Stimulated activated naive CD8-positive, alpha-beta T cell treated with anti-CD3 and anti-CD28 coated beads, Interleukin-15, Interleukin-2, amounts not matched to agents 100 U/mL and 50 U/mL, for 24 hours (primary cell): ENCODE measurements around the gene PTMS.
A peak's percentile ranks its signal among the peaks of the same experiment; 100 is the strongest.

Experiments used
- ATAC-seq: fragments of 150-1000 bp; cut with Tn5 transposase; one replicate; pipeline ENCODE4 v1.10.0; 2021
- DNase-seq: peaks from one replicate; pipeline ENCODE4 v3.0.0; 2021

Gene PTMS

GRCh38 chr12:6752167-6752920, 13.8 kb upstream of the PTMS start:
- ATAC-seq: peak; percentile 0
- DNase-seq: peak; percentile 53

DNA sequence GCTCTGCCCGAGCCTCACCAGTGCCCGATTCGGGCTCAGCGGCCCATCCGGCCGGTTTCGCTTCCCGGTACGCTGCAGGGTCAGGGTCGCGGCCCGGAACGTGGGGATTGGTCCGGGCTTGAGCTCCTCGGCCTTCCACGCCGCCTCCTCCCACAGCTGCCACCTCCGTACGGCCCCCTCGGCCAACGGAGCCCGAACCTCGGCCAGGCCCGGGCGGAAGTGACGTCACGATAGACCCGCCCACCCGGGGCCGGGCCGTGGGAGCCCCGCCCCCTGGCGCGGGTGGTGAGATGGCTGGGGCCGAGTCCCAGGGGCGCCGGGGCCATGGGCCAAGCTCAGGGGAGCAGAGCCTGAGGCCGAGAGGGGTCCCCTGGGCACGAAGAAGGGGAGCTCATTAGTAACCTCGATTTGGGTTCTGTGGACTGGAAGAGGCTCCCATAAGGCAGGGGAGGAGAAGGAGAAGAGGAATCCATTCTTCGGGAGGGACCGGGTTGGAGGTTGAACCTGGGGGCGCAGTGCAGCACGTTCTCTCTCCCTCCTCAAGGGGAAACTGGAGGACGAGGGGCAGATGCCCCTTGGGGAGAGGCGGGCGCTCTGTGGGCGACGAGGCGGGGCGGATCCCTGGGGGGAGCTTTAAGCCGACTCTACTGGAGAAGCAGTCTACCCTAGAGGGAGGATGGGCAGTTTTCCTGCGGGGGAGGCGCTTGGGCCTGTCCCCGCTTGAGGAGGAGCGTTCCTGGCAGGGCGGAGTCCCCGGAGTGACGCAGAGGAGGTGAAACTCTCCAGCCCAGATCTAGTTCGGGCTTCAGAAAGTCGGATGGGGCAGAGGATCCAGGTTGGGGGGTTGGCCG, 13.0 kb upstream of the PTMS start, which contains the start of gene MLF2:
Gene MLF2, minus strand, starts transcription at position 221 of the 851 bp plus-strand sequence. CDS start 807 bp downstream, outside the sequence.
- DNase-seq (peak; percentile 98), ATAC-seq (peak; percentile 97)

GRCh38 chr12:6753772-6754356, 12.3 kb upstream of the PTMS start:
- ATAC-seq: no peak
- DNase-seq: no peak

- DNase-seq: no peak
- no peak for ATAC-seq
Observed at GRCh38 chr12:6754411-6754810, 11.8 kb upstream of the PTMS start.

DNA sequence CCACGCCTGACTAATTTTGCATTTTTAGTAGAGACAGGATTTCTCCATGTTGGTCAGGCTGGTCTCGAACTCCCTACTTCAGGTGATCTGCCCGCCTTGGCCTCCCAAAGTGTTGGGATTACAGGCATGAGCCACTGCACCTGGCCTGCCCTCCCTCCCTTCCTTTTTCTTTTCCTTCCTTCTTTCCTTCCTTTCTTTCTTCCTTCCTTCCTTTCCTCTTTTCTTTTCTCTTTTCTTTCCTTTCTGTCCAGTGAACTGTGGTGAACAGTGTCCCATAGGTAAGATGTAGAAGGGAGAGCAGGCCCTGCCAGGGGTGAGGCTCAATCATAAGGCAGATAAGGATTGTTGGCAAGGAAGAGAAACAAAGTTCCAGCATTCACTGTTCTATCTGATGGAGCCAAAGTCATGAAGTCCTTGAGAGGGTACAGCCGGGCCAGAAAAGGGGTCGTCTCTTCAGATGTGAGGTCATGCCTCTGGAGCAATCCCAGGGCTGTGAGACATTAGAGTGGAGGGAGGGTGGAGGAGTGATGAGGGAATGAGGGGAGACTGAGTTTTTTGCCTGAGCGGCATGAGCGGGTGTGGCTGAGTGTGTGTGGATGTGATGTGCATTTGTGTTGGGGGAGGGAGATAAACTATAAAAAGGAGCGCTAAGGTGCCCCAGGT, 9.0 kb upstream of the PTMS start:
- DNase-seq (no peak), ATAC-seq (no peak)

GRCh38 chr12:6758506-6759095, 7.6 kb upstream of the PTMS start:
- DNase-seq (no peak), ATAC-seq (no peak)

DNA sequence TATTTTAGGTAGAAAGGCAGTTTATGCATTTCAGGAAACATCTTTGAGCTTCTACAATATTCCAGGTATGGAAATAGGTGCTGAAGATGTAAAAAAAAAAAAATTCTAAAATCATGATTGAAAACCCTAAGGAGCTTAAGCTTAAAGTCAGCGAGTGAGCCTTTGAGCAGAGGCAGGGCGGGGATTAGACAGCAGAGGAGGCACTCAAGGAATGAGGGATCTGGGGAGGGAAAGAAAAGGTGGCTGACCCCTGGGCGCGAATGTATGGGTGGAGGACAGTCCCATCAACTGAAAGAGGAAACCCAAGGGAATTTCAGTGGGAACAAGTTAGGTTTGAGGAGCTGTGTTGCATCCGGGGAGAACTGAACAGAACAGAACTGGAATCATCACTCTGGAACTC, 6.4 kb upstream of the PTMS start:
- ATAC-seq: no peak
- no peak for DNase-seq

GRCh38 chr12:6763380-6763779, 2.8 kb upstream of the PTMS start:
- no peak for ATAC-seq
- DNase-seq: no peak

- ATAC-seq (peak; percentile 79), DNase-seq (peak; percentile 56)
Observed at GRCh38 chr12:6764011-6764828, 1.9 kb upstream of the PTMS start.

GRCh38 chr12:6765048-6765633, 1.0 kb upstream of the PTMS start:
- DNase-seq (no peak), ATAC-seq (no peak)

GRCh38 chr12:6766651-6767349, 637 bp downstream of the PTMS start:
- peak; percentile 78 for DNase-seq
- ATAC-seq: peak; percentile 69

DNA sequence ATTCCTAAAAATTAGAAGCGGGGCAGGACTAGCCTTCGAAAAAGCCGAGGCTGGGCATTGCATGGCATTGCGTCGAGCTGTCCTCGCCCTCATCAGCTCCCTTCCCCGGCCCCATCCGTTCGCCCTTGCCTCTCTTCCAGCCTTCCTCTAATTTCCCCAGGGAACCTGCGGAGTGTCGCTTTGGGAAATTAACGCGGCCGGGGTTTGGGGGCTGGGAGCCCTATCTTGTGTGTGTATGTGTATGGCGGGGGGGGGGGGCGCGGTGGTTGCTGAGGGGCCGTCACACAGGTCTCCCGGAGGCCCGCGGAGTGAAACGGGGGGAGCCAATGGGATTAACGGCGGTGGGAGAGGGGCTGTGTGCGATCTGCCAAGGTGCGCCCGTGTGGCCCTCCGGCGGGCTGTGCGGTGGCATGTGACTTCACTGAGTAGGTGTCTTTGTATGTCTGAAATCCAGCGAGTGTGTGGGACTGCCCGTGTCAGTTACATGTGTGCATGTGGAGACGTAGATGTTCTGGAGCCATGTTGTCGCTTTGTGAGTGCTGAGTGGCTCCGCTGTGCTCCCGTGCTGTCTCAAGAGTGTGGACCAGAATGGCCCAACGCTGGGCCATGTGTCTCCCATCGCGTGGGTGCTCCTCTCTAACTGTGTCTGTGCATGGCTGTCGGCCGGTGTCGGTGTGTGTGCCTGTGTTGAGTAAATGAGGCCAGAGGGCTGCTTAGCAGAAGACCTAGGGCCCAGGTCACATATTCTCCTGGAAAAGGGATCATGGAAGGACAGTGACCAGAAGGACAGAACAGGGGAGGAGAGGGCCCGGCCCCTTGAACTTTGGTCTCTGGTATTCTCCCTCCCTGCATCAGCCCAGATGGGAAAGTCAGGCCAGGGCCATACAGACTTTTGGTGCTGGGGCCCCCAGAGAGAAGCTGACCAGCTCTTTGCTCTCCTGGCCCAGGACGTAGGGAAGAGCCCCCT, 1.5 kb downstream of the PTMS start:
- DNase-seq (no peak), ATAC-seq (no peak)

GRCh38 chr12:6768437-6768914, 2.3 kb downstream of the PTMS start:
- ATAC-seq (no peak), DNase-seq (no peak)

- DNase-seq (no peak), ATAC-seq (no peak)
Observed at GRCh38 chr12:6768990-6769389, 2.8 kb downstream of the PTMS start.

GRCh38 chr12:6769666-6770065, 3.5 kb downstream of the PTMS start:
- no peak for DNase-seq
- ATAC-seq: no peak

DNA sequence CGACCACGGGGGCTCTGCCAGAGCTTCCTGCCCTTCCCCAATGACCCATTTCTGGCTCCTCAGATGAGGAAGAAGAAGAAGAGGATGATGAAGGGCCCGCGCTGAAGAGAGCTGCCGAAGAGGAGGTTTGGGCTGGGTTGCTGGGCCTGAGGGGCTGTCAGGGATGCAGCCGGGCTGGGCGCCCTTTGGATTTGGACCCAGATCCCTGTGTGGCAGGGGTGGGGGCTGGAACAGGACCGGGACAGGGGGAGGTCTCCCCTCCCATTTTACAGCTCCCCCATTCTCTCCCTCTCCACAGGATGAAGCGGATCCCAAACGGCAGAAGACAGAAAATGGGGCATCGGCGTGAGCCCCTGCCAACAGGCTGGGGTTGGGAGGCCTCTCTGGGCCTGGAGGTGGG, 3.9 kb downstream of the PTMS start:
- no peak for ATAC-seq

GRCh38 chr12:6770600-6770999, 4.4 kb downstream of the PTMS start:
- DNase-seq: no peak
- no peak for ATAC-seq

More for the DNA sequence above, 3.9 kb downstream of the PTMS start:
- DNase-seq: no peak

DNA sequence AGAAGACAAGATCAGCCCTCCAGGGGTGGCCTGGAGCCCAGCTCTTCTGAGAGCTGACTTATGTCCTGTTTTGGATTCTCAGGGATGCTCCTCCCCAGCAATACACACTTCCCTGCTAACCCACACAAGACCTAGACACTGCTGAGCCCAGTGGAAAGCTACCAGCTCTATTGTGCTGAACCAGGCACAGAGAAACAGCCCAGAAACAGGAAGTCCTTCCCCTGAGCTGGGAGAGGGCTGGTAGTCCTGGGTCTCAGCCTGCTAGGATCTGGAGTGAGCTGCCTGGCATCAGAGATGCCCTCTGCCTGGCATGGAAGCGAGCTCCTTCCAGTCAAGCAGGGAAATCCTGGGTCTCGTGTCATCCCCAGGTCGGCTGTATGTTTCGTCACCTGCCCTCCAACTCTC, 4.9 kb downstream of the PTMS start:
- ATAC-seq: no peak

More for the DNA sequence above, 4.9 kb downstream of the PTMS start:
- DNase-seq: no peak
